Measurements from ENCODE around the gene BARD1. TPM values are rescaled to one million over a fixed set of nuclear protein-coding genes. Genes with fewer than 3 reads are reported as not detected.

BARD1 gene
- total RNA-seq, 1 experiment from 2014 or later = 43.2 TPM

DNA sequence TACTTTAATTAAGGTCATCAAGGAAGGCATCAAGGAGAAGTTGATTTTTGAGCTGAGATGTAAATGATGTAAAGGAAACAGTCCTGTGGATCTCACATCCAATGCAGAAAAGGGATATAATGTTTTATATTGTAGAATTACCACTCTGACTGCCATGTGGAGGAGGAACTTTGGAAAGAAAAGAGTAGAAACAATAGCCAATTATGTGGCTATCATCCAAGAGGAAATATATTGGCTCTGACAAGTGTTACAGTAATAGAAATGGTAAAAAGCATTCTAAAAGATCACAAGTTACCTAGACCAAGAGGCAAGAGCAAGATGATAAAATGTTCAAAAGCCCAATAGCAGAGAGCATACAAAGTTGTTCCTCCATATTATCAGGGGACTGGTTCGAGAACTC lies 26.8 kb downstream of the BARD1 start:
- CTCF ChIA-PET = no interaction called here
- H3K4me1 Mint-ChIP-seq (ENCODE audit: low read depth, unreplicated experiment) = no peaks in the 10 kb centered on the region
- intact Hi-C loops (cut with micrococcal nuclease; ENCODE audit: unreplicated experiment) = no loop called here

DNA sequence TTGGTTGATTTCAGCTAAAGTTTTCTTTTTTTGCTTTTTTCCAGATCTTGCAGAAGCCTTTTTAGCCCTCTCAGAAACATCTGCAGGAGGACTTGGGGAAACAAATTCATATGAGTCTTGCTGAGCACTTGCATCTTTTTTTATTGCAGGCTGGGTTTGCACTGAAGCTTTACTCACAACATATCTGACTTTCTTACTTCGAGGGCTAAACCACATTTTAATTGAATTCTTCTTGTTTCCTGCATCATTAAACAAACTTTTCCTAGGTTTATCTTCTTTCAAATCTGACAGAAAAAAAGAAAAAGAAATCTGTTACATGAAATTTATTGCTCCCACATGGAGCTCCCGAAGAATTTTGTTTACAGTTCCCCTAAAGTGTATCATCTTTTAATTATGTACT lies 28.3 kb downstream of the BARD1 start:
- Mint-ChIP-seq H3K4me1 (ENCODE audit: low read depth, unreplicated experiment) (no peaks in the 10 kb centered on the region), H3K36me3 (ENCODE audit: insufficient read depth, unreplicated experiment) (peaks cover 18% of the 10 kb centered on the region), H3K27ac (ENCODE audit: unreplicated experiment) (no peak overlapping the region), H3K9me3 (ENCODE audit: low read depth, unreplicated experiment) (peaks cover 6% of the 10 kb centered on the region), H3K4me3 (ENCODE audit: low read depth, unreplicated experiment) (no peak overlapping the region), H3K27me3 (ENCODE audit: unreplicated experiment) (no peaks in the 10 kb centered on the region)
- BruUV-seq (replicated peaks) = no TSS peak
- DNase-seq = no peak
- intact Hi-C loops (cut with micrococcal nuclease; ENCODE audit: unreplicated experiment) = no loop called here
- TF ChIP-seq, protein P1, sequence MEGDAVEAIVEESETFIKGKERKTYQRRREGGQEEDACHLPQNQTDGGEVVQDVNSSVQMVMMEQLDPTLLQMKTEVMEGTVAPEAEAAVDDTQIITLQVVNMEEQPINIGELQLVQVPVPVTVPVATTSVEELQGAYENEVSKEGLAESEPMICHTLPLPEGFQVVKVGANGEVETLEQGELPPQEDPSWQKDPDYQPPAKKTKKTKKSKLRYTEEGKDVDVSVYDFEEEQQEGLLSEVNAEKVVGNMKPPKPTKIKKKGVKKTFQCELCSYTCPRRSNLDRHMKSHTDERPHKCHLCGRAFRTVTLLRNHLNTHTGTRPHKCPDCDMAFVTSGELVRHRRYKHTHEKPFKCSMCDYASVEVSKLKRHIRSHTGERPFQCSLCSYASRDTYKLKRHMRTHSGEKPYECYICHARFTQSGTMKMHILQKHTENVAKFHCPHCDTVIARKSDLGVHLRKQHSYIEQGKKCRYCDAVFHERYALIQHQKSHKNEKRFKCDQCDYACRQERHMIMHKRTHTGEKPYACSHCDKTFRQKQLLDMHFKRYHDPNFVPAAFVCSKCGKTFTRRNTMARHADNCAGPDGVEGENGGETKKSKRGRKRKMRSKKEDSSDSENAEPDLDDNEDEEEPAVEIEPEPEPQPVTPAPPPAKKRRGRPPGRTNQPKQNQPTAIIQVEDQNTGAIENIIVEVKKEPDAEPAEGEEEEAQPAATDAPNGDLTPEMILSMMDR (IDR thresholded peaks at IDR 0.05; ENCODE audit: unreplicated experiment) = no peak
- CTCF ChIA-PET = no interaction called here

More for the DNA sequence above, 26.8 kb downstream of the BARD1 start:
- Mint-ChIP-seq H3K4me3 (ENCODE audit: low read depth, unreplicated experiment) (no peak overlapping the region), H3K27ac (ENCODE audit: unreplicated experiment) (no peak overlapping the region), H3K36me3 (ENCODE audit: insufficient read depth, unreplicated experiment) (peaks cover 11% of the 10 kb centered on the region), H3K9me3 (ENCODE audit: low read depth, unreplicated experiment) (peaks cover 6% of the 10 kb centered on the region), H3K27me3 (ENCODE audit: unreplicated experiment) (no peaks in the 10 kb centered on the region)
- no TSS peak for BruUV-seq (replicated peaks)
- TF ChIP-seq, protein P1 (IDR thresholded peaks at IDR 0.05; ENCODE audit: unreplicated experiment) = no peak
- no peak for DNase-seq

DNA sequence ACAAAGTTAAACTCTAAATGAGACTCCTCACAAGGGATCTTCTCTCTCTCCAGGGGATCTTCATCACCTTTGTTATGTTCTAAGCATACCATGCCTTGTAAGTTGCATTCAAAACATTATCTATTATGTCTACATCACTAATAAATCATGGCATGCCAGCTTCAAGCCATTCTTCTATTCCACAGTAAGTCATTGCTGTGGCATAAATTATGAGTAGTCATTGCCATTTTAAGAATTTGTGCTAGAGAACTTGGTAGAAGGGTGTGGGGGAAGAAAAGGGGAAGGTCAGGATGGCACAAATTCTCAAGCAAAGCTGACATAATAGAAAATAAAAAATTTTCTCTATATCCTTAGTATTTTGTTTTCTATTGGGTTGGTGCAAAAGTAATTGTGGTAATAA lies 33.5 kb downstream of the BARD1 start:
- Mint-ChIP-seq H3K27ac (ENCODE audit: unreplicated experiment) (no peak overlapping the region), H3K4me3 (ENCODE audit: low read depth, unreplicated experiment) (no peak overlapping the region), H3K4me1 (ENCODE audit: low read depth, unreplicated experiment) (no peaks in the 10 kb centered on the region), H3K9me3 (ENCODE audit: low read depth, unreplicated experiment) (peaks cover 5% of the 10 kb centered on the region), H3K27me3 (ENCODE audit: unreplicated experiment) (no peaks in the 10 kb centered on the region), H3K36me3 (ENCODE audit: insufficient read depth, unreplicated experiment) (peaks cover 10% of the 10 kb centered on the region)
- no peak for DNase-seq
- CTCF ChIA-PET = no interaction called here
- TF ChIP-seq, protein P1 (IDR thresholded peaks at IDR 0.05; ENCODE audit: unreplicated experiment) = no peak
- intact Hi-C loops (cut with micrococcal nuclease; ENCODE audit: unreplicated experiment) = no loop called here
- BruUV-seq (replicated peaks) = no TSS peak

DNA sequence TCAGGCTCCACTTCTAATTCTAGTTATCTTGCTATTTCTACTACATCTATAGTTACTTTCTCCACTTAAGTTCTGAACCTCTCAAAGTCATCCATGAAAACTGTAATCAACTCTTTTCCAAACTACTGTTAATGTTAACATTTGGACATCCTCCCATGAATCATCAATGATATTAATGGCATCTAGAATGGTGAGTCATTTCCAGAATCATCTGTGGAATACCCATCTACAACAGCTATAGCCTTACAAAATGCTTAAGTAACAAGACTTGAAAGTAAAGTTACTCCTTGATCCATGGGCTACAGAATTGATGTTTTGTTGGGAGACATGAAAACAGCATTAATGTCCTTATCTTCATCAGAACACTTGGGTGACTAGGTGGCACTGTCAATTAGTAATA lies 35.4 kb downstream of the BARD1 start:
- DNase-seq = no peak
- peaks cover 7% of the 10 kb centered on the region for H3K36me3 Mint-ChIP-seq (ENCODE audit: insufficient read depth, unreplicated experiment)
- TF ChIP-seq, protein P1 (IDR thresholded peaks at IDR 0.05; ENCODE audit: unreplicated experiment) = no peak
- CTCF ChIA-PET = interaction anchor here (0.5 kb wide), 1 partner anchor 18 kb away, joined by 3 read pairs; no protein-coding TSS in a partner anchor
- no peaks in the 10 kb centered on the region for H3K27me3 Mint-ChIP-seq (ENCODE audit: unreplicated experiment)
- BruUV-seq (replicated peaks) = no TSS peak
- no peak overlapping the region for H3K27ac Mint-ChIP-seq (ENCODE audit: unreplicated experiment)
- H3K4me3 Mint-ChIP-seq (ENCODE audit: low read depth, unreplicated experiment) = no peak overlapping the region
- peaks cover 5% of the 10 kb centered on the region for H3K9me3 Mint-ChIP-seq (ENCODE audit: low read depth, unreplicated experiment)
- H3K4me1 Mint-ChIP-seq (ENCODE audit: low read depth, unreplicated experiment) = no peaks in the 10 kb centered on the region
- intact Hi-C loops (cut with micrococcal nuclease; ENCODE audit: unreplicated experiment) = no loop called here

All from Calu3 (cell line).